ENCODE measurements around the gene RTKN.

- TF ChIP-seq ZNF274 (IDR thresholded peaks at IDR 0.05; ENCODE audit: low read depth, low read length), result no peak
- TF ChIP-seq ELF1 (IDR thresholded peaks at IDR 0.05; ENCODE audit: borderline replicate concordance, low read depth), result no peak
- TF ChIP-seq CTCF (IDR thresholded peaks at IDR 0.05 in 2 of 3, conservative IDR thresholded peaks at IDR 0.05 in 1 of 3; ENCODE audit: borderline replicate concordance in 1 of 3, insufficient read depth in 1 of 3, low read depth in 2 of 3, low read length in 2 of 3), result no peak
- no peak for TF ChIP-seq ATF3 (IDR thresholded peaks at IDR 0.05)
- TF ChIP-seq REST (IDR thresholded peaks at IDR 0.05; ENCODE audit: low read depth), result no peak
- no peak for TF ChIP-seq SRF (IDR thresholded peaks at IDR 0.05; ENCODE audit: low read depth)
- TF ChIP-seq POLR2AphosphoS5 (IDR thresholded peaks at IDR 0.05; ENCODE audit: low read depth, low read length), result peak; percentile 79
These were observed 13.1 kb upstream of the RTKN start, which contains the start of gene INO80B for GRCh38 chr2:74454654-74455511.
